ENCODE data around the gene LAMC2. TPM values are rescaled to one million over a fixed set of nuclear protein-coding genes. Genes with fewer than 3 reads are reported as not detected.

Gene LAMC2
- total RNA-seq, 1 donor from 2014 or later: 13.8 TPM

- Mint-ChIP-seq H3K27me3 (ENCODE audit: low read depth) (no peaks in the 10 kb centered on the region), H3K9me3 (ENCODE audit: low read depth) (no peaks in the 10 kb centered on the region), H3K4me1 (ENCODE audit: low read depth) (peaks cover 5% of the 10 kb centered on the region), H3K27ac (ENCODE audit: unreplicated experiment) (no peak overlapping the region), H3K36me3 (ENCODE audit: low read depth) (no peaks in the 10 kb centered on the region), H3K4me3 (ENCODE audit: unreplicated experiment) (no peak overlapping the region)
- DNase-seq (ENCODE audit: low spot score): no peak
- TF ChIP-seq CTCF (IDR thresholded peaks at IDR 0.05): no peak
Measured at GRCh38 chr1:183166454-183166853, 19.6 kb upstream of the LAMC2 start.

GRCh38 chr1:183167676-183168075, 18.4 kb upstream of the LAMC2 start:
- Mint-ChIP-seq H3K27me3 (ENCODE audit: low read depth) (no peaks in the 10 kb centered on the region), H3K4me1 (ENCODE audit: low read depth) (peaks cover 5% of the 10 kb centered on the region), H3K9me3 (ENCODE audit: low read depth) (no peaks in the 10 kb centered on the region), H3K36me3 (ENCODE audit: low read depth) (no peaks in the 10 kb centered on the region), H3K27ac (ENCODE audit: unreplicated experiment) (peak overlapping the region; percentile 5), H3K4me3 (ENCODE audit: unreplicated experiment) (no peak overlapping the region)
- TF ChIP-seq CTCF (IDR thresholded peaks at IDR 0.05): no peak
- DNase-seq (ENCODE audit: low spot score): no peak

- DNase-seq (ENCODE audit: low spot score): no peak
- peaks cover 5% of the 10 kb centered on the region for H3K4me1 Mint-ChIP-seq (ENCODE audit: low read depth)
- no peak overlapping the region for H3K4me3 Mint-ChIP-seq (ENCODE audit: unreplicated experiment)
- TF ChIP-seq CTCF (IDR thresholded peaks at IDR 0.05): no peak
- H3K36me3 Mint-ChIP-seq (ENCODE audit: low read depth): no peaks in the 10 kb centered on the region
- no peak overlapping the region for H3K27ac Mint-ChIP-seq (ENCODE audit: unreplicated experiment)
- H3K27me3 Mint-ChIP-seq (ENCODE audit: low read depth): no peaks in the 10 kb centered on the region
- no peaks in the 10 kb centered on the region for H3K9me3 Mint-ChIP-seq (ENCODE audit: low read depth)
Measured at GRCh38 chr1:183168308-183168707, 17.8 kb upstream of the LAMC2 start.

- Mint-ChIP-seq H3K36me3 (ENCODE audit: low read depth) (no peaks in the 10 kb centered on the region), H3K4me3 (ENCODE audit: unreplicated experiment) (no peak overlapping the region), H3K27ac (ENCODE audit: unreplicated experiment) (no peak overlapping the region), H3K4me1 (ENCODE audit: low read depth) (peaks cover 21% of the 10 kb centered on the region), H3K27me3 (ENCODE audit: low read depth) (no peaks in the 10 kb centered on the region), H3K9me3 (ENCODE audit: low read depth) (peaks cover 2% of the 10 kb centered on the region)
- no peak for DNase-seq (ENCODE audit: low spot score)
- TF ChIP-seq CTCF (IDR thresholded peaks at IDR 0.05): no peak
Measured at GRCh38 chr1:183173828-183174227, 12.2 kb upstream of the LAMC2 start.

- Mint-ChIP-seq H3K36me3 (ENCODE audit: low read depth) (no peaks in the 10 kb centered on the region), H3K4me3 (ENCODE audit: unreplicated experiment) (no peak overlapping the region), H3K9me3 (ENCODE audit: low read depth) (peaks cover 2% of the 10 kb centered on the region), H3K4me1 (ENCODE audit: low read depth) (peaks cover 37% of the 10 kb centered on the region), H3K27ac (ENCODE audit: unreplicated experiment) (no peak overlapping the region), H3K27me3 (ENCODE audit: low read depth) (no peaks in the 10 kb centered on the region)
- no peak for DNase-seq (ENCODE audit: low spot score)
- TF ChIP-seq CTCF (IDR thresholded peaks at IDR 0.05): no peak
Measured at GRCh38 chr1:183175631-183176030, 10.4 kb upstream of the LAMC2 start.
